HG03460 (cell line): ENCODE measurements around the gene SGO2.
"Not testable (repeated sequence)": the region's sequence is repeated elsewhere in the genome, so short reads cannot be mapped to it uniquely, and the experiment has no call there.

Experiments
- ATAC-seq: cut with Tn5 transposase; IDR thresholded peaks from one replicate; pipeline ENCODE4 v1.9.1; 2021; ENCODE audit not compliant: unreplicated experiment

SGO2 gene

DNA sequence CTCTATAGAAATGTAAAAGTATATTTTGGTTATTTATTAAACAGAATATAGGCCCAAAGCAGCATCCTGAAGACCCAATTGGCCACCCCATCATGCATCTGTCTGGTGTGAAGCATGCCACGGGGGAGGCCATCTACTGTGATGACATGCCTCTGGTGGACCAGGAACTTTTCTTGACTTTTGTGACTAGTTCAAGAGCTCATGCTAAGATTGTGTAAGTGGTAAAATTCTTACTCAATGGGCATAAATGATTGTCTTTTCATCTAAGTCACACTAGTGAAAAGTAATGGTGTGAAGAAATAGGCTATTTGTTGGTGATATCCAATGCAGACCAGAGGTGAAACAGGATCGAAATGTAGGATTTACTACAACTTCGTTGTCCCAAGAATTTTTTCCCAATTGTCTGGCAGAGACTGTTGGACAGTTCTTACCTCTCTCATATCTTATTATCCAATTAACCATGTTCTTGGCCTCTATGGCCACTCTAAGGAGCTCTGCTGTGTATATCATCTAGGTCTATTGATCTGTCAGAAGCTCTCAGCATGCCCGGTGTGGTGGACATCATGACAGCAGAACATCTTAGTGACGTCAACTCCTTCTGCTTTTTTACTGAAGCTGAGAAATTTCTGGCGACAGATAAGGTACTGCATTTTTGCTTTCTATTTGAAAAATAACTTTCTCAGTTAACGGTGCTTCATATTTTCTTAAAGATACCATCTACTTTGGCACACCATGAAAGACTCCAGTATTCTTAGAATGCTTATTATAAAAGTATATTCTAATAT lies 94.8 kb downstream of the SGO2 start:
- no peak for ATAC-seq

DNA sequence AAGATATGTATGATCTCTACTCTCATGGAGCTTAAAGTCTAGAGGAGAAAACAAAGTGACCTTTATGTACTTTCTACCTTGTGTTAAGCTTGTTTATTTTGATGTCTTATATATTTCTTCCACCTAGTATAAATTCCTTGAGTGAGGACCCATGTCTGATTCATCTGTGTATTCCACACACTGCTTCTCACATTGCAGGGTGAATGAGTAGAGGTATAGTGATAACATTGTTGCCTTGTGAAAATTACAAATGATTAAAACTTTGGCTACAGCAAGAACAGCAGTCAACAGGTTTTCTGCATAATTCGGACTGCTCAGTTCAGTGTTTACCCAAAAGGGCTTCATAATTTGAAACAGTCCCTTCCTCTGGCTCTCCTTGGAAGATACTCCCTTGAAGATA lies 96.1 kb downstream of the SGO2 start:
- no peak for ATAC-seq

DNA sequence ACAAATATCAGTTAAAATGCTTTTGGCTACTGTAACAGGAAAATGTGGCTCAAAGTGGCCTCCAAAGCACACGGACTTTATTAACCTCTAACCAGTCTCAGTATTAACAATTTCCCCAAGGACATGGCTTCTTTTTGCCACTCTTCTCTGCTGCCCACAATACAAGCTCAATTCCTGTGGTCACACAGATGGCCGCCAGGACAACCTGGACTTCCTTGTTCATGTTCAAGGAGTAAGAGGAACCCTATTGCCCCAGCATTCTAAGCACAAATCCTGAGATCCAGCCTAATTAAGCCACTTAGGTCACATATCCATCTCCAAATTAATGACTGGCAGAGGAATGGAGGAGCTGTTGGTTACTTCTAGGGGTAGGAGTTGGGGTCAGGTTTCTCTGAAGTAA lies 98.0 kb downstream of the SGO2 start:
- no peak for ATAC-seq

DNA sequence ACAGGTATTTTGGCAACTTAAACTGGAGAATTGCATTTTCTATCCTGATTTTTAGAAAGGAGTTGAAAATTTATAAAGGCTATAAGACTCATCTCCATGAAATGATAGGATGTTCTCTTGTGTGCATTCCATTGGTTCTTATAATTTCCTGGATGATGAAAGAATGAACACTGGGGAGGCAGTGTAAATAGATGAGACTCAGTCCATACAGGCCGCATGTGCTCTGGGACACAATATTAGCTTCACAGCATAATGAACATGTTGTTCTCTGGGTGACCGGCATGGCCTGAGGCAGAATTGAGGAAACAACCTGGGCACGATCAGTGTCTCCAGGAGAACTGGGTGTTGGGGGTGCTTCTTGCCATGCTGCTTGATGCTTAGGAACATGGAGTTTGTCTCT lies 98.7 kb downstream of the SGO2 start:
- ATAC-seq = no peak

DNA sequence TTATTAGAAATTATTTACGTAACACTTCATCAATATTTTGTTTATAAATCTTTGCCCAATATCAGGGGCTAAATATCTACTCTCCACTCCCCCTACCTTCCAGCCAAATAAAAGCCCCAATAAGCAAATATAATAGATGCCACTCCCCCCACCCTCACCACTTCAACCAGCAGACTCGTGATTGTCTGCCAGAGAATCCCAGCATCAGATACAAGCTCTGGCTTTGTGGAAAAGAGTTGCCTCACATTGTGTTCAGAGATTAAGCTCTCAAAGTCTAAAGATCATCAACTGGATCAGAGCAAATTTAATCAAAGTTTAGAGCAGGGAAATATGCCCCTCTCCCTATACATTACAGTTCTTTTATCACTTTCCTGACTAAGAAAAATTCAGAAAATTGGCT lies 99.3 kb downstream of the SGO2 start:
- ATAC-seq = no peak

DNA sequence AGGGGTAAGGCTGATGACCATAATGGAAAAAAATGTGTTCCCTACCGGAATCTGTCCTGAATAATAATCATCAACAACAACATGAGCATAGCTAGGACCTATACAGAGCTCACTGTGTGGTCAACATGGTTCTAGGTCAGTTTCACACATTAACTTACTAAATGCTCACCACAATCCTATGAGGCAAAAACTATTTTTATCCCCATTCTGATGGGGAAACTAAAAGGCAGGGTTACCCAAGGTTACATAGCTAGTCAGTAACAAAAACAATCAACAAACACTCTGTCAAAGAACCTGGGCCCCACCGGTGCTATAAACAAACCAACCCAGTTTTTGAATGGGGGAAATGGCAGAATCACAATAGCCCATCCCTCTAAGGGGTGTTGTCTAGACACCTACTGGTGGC lies 100.0 kb downstream of the SGO2 start:
- no peak for ATAC-seq

DNA sequence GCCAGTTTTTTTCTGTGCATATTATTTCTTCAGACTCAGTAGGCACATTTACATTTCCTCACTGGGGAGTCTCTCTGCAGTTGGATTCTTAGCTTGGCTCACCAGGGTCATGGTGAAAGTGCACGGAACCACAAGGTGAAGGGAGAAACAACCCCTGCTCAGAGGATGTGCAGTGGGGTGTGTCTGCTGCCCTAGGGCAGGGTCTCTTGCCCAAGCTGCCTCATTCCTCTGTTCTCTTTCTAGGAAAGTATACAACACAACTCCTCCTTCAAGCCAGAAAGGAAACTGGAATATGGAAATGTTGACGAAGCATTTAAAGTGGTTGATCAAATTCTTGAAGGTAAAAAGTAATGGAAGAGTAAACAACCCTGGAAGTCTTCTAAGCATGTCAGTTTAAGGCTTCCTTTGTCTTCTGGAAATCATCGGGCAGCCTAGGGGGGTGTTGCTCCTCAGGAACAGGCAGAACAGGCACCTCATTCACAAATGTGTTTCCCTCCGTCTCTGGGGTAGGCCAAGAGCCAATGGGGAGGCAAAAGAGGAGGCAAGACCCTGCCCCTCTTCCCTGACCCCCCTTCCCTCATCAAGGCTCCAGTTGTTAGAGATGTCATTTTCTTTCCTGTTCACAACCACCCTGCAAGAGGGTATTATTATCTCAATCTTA lies 101.2 kb downstream of the SGO2 start:
- ATAC-seq = no peak

DNA sequence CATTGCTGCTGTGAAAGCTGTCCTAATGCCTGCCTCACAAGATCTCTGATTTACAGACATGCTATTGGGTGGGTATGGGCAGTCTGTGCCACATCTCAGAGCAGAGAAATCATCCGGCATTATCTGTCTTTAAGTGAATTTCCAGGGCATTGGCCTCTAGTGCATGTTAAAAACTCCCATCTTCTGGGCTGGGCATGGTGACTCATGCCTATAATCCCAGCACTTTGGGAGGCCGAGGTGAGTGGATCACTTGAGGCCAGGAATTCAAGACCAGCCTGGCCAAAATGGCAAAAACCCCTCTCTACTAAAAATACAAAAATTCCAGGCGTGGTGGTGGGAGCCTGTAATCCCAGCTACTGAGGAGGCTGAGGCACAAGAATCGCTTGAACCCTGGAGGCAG lies 102.5 kb downstream of the SGO2 start:
- ATAC-seq = not testable (repeated sequence)

DNA sequence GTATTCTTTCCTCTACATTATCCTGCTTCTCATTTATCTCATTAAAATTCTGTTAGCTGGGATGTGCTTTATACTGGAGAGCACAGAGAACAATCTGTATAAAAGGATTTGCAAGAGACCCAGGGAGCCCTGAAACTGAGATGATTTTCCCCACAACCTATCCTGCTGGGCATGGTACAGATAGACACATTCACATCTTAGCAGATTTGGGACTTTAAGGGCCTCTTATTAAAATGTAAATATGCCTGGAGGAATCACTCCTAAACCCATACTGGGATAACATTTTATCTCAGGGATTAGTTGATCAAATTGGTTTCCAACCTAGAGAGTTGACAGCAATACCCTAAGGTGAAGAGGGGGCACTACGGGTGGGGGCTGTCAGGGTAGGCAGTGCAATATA lies 105.3 kb downstream of the SGO2 start:
- no peak for ATAC-seq
